Osteoblast (primary cell): ENCODE results near the gene MED25. TPM values are rescaled to one million over a fixed set of nuclear protein-coding genes. Genes with fewer than 3 reads are reported as not detected.

Source experiments
- DNase-seq: peaks from one replicate; pipeline ENCODE4 v3.0.0; 2011; ENCODE audit warnings: low spot score, mixed read lengths; ENCODE audit not compliant: insufficient read length; ENCODE audit errors: missing footprints
- H2AFZ ChIP-seq: 2 replicates; pipeline ENCODE4 v1.6.0; 2011; ENCODE audit warnings: mild to moderate bottlenecking, low read length
- H3K27ac ChIP-seq: 2 replicates; pipeline ENCODE4 v1.5.1; 2011; ENCODE audit warnings: mild to moderate bottlenecking, low read depth, low read length, moderate library complexity
- H3K27me3 ChIP-seq: 2 replicates; pipeline ENCODE4 v1.6.0; 2012; ENCODE audit warnings: mild to moderate bottlenecking, control low read depth, inconsistent platforms, low read length, moderate library complexity; ENCODE audit not compliant: insufficient read depth
- H3K36me3 ChIP-seq: 2 replicates; pipeline ENCODE4 v1.5.1; 2011; ENCODE audit warnings: mild to moderate bottlenecking, low read length, control low read depth, moderate library complexity; ENCODE audit not compliant: insufficient read depth
- H3K4me1 ChIP-seq: 2 replicates; pipeline ENCODE4 v1.5.1; 2011; ENCODE audit warnings: mild to moderate bottlenecking, low read length, control low read depth, moderate library complexity; ENCODE audit not compliant: insufficient read depth
- H3K4me2 ChIP-seq: 2 replicates; pipeline ENCODE4 v1.6.0; 2011; ENCODE audit warnings: mild to moderate bottlenecking, low read length; ENCODE audit not compliant: insufficient read depth
- H3K4me3 ChIP-seq: fragments of 200-600 bp; sonication (generic); 3 replicates; pipeline ENCODE4 v1.5.1; 2012; ENCODE audit warnings: mild to moderate bottlenecking, low read length, inconsistent platforms; ENCODE audit not compliant: insufficient read depth
- H3K79me2 ChIP-seq: 2 replicates; pipeline ENCODE4 v1.6.0; 2012; ENCODE audit warnings: mild to moderate bottlenecking, low read length, control low read depth, inconsistent platforms; ENCODE audit not compliant: insufficient read depth
- H3K9me3 ChIP-seq: 2 replicates; pipeline ENCODE4 v1.5.1; 2011; ENCODE audit warnings: low read depth, low read length, control low read depth
- H4K20me1 ChIP-seq: 2 replicates; pipeline ENCODE4 v1.6.0; 2012; ENCODE audit warnings: mild to moderate bottlenecking, low read length, control low read depth; ENCODE audit not compliant: insufficient read depth
- CTCF ChIP-seq: IDR thresholded peaks from 2 replicates; pipeline ENCODE4 v1.5.1; 2011; ENCODE audit warnings: mild to moderate bottlenecking, low read depth, low read length, moderate library complexity; ENCODE audit errors: extremely low read depth
- total RNA-seq: library from RNA; depleted of rRNA; stranded (reverse); fragments of >200 nt; gene quantifications from 2 replicates; pipeline ENCODE4 v1.2.3, GENCODE V29; 2012

Gene MED25
- total RNA-seq, 1 donor = 19.5 TPM

- H3K79me2 ChIP-seq = peaks cover 5% of the 10 kb centered on the region
- no peaks in the 10 kb centered on the region for H3K9me3 ChIP-seq
- H2AFZ ChIP-seq = no peak overlapping the region
- H3K27me3 ChIP-seq = no peaks in the 10 kb centered on the region
- H3K4me2 ChIP-seq = no peak overlapping the region
- peaks cover 72% of the 10 kb centered on the region for H3K36me3 ChIP-seq
- no peak overlapping the region for H3K4me3 ChIP-seq
- DNase-seq = peak; percentile 43
- no peak overlapping the region for H3K27ac ChIP-seq
- H3K4me1 ChIP-seq = peaks cover 3% of the 10 kb centered on the region
- H4K20me1 ChIP-seq = peaks cover 12% of the 10 kb centered on the region
- no peak for TF ChIP-seq CTCF
Measured at GRCh38 chr19:49800771-49801170, 17.3 kb upstream of the MED25 start.

DNA sequence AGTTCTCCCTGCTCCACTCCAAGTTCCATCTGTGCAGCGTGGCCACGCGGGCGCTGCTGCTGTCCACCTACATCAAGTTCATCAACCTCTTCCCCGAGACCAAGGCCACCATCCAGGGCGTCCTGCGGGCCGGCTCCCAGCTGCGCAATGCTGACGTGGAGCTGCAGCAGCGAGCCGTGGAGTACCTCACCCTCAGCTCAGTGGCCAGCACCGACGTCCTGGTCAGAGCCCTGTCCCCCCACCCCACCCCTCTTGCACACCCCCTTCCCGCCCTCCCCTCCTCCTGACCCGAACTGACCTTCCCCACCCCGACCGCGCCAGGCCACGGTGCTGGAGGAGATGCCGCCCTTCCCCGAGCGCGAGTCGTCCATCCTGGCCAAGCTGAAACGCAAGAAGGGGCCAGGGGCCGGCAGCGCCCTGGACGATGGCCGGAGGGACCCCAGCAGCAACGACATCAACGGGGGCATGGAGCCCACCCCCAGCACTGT lies 16.6 kb upstream of the MED25 start:
- Histone ChIP-seq H3K36me3 (peaks cover 70% of the 10 kb centered on the region), H3K27ac (no peak overlapping the region), H2AFZ (no peak overlapping the region), H3K27me3 (no peaks in the 10 kb centered on the region), H3K4me3 (no peak overlapping the region), H3K9me3 (no peaks in the 10 kb centered on the region), H3K4me1 (peaks cover 3% of the 10 kb centered on the region), H3K4me2 (peak overlapping the region; percentile 66), H4K20me1 (peaks cover 8% of the 10 kb centered on the region), H3K79me2 (peaks cover 1% of the 10 kb centered on the region)
- DNase-seq = no peak
- no peak for TF ChIP-seq CTCF

- Histone ChIP-seq H3K4me1 (peaks cover 3% of the 10 kb centered on the region), H3K36me3 (peaks cover 66% of the 10 kb centered on the region), H3K4me2 (peak overlapping the region; percentile 66), H3K79me2 (no peaks in the 10 kb centered on the region), H3K27ac (no peak overlapping the region), H2AFZ (peak overlapping the region; percentile 25), H3K27me3 (no peaks in the 10 kb centered on the region), H4K20me1 (peaks cover 3% of the 10 kb centered on the region), H3K4me3 (peak overlapping the region; percentile 56), H3K9me3 (no peaks in the 10 kb centered on the region)
- DNase-seq = peak; percentile 100
- peak; percentile 30 for TF ChIP-seq CTCF
Measured at GRCh38 chr19:49801966-49802661, 16.0 kb upstream of the MED25 start.

GRCh38 chr19:49802836-49803528 lies 15.1 kb upstream of the MED25 start:
- Histone ChIP-seq H3K27ac (no peak overlapping the region), H3K79me2 (no peaks in the 10 kb centered on the region), H2AFZ (no peak overlapping the region), H4K20me1 (peaks cover 3% of the 10 kb centered on the region), H3K36me3 (peaks cover 63% of the 10 kb centered on the region), H3K4me3 (no peak overlapping the region), H3K9me3 (no peaks in the 10 kb centered on the region), H3K27me3 (no peaks in the 10 kb centered on the region), H3K4me2 (peak overlapping the region; percentile 66), H3K4me1 (peaks cover 3% of the 10 kb centered on the region)
- DNase-seq = peak; percentile 63
- no peak for TF ChIP-seq CTCF
